CD4-positive, alpha-beta T cell (primary cell): ENCODE measurements around the gene PDZD8. TPM values are rescaled to one million over a fixed set of nuclear protein-coding genes. Genes with fewer than 3 reads are reported as not detected.

Experiments
- ATAC-seq: fragments of 200-7000 bp; cut with Tn5 transposase; one replicate; pipeline ENCODE4 v1.10.0; 2022; ENCODE audit warnings: mild to moderate bottlenecking; ENCODE audit not compliant: poor library complexity
- CTCF ChIA-PET: fragments of 350-600 bp; sonication (Branson Sonifier 250); formaldehyde crosslinking; loops from one replicate; lab custom pipeline; 2021; ENCODE audit warnings: antibody characterized with exemption, inconsistent platforms; lab: Charles Lee
- POLR2A ChIA-PET: fragments of 350-600 bp; sonication (Branson Sonifier 250); formaldehyde crosslinking; loops from one replicate; lab custom pipeline; 2021; ENCODE audit warnings: antibody characterized with exemption, inconsistent platforms; lab: Charles Lee
- DNase-seq, 14 experiments: peaks; one replicate each; pipeline ENCODE4 v3.0.0-alpha.2; 2013 to 2020; ENCODE audit warnings: mixed read lengths in 2 of 14
- H3K27ac ChIP-seq, 2 donors: one replicate each; pipeline versions ENCODE4 v1.5.1 to v1.7.0; 2013; ENCODE audit warnings: low read length in 2 of 2, low read depth in 1 of 2, mild to moderate bottlenecking in 1 of 2
- H3K27me3 ChIP-seq, 2 experiments: 1 replicate in 1 of 2; 2 replicates in 1 of 2; pipeline versions ENCODE4 v1.6.1 to v1.7.0; 2013; ENCODE audit warnings: low read length in 2 of 2, control low read depth in 1 of 2, mild to moderate bottlenecking in 1 of 2, moderate library complexity in 1 of 2; ENCODE audit not compliant: insufficient read depth in 2 of 2, control insufficient read depth in 1 of 2
- H3K36me3 ChIP-seq: one replicate; pipeline ENCODE4 v1.6.1; 2013; ENCODE audit warnings: low read length, control low read depth; ENCODE audit not compliant: insufficient read depth
- H3K4me1 ChIP-seq: one replicate; pipeline ENCODE4 v1.6.1; 2013; ENCODE audit warnings: low read length, control low read depth; ENCODE audit not compliant: insufficient read depth
- H3K4me3 ChIP-seq: one replicate; pipeline ENCODE4 v1.5.1; 2013; ENCODE audit warnings: mild to moderate bottlenecking, low read length, moderate library complexity
- H3K9me3 ChIP-seq, 2 experiments: 1 replicate in 1 of 2; 2 replicates in 1 of 2; pipeline versions ENCODE4 v1.6.1 to v1.7.0; 2013; ENCODE audit warnings: low read length in 2 of 2, mild to moderate bottlenecking in 2 of 2, control low read depth in 1 of 2, moderate library complexity in 1 of 2; ENCODE audit not compliant: control insufficient read depth in 1 of 2, insufficient read depth in 1 of 2
- H3K27ac Mint-ChIP-seq: one replicate; pipeline ENCODE4 v1.8.0; 2020; ENCODE audit warnings: mixed read lengths
- H3K27me3 Mint-ChIP-seq: one replicate; pipeline ENCODE4 v1.8.0; 2021; ENCODE audit warnings: mixed read lengths
- H3K36me3 Mint-ChIP-seq: one replicate; pipeline ENCODE4 v1.8.0; 2021; ENCODE audit warnings: low read depth, mixed read lengths
- H3K4me1 Mint-ChIP-seq: one replicate; pipeline ENCODE4 v1.8.0; 2021; ENCODE audit warnings: low read depth, mixed read lengths
- H3K4me3 Mint-ChIP-seq: one replicate; pipeline ENCODE4 v1.8.0; 2020; ENCODE audit warnings: mild to moderate bottlenecking, mixed read lengths
- H3K9me3 Mint-ChIP-seq: one replicate; pipeline ENCODE4 v1.8.0; 2020; ENCODE audit warnings: mixed read lengths
- CTCF ChIP-seq: fragments of 200-600 bp; IDR thresholded peaks from one replicate; pipeline ENCODE4 v1.8.0; 2022; ENCODE audit warnings: antibody characterized with exemption, mild to moderate bottlenecking
- intact Hi-C, 2 experiments: fragments of 100-400 bp; cut with DNase I in 1 of 2; cut with micrococcal nuclease in 1 of 2; formaldehyde crosslinking; loops; one replicate each; pipeline versions ENCODE4 v1.15.1 to v1.9.0; 2023 to 2025; cut with DNase I, micrococcal nuclease
- total RNA-seq, 174 experiments: library from RNA in 2 of 174; stranded (reverse) in 2 of 174; gene quantifications; one replicate each; pipeline ENCODE4 v1.2.3 and lab custom pipeline; 2021 to 2026

PDZD8 gene
- total RNA-seq, 2 experiments from 2014 or later: 25.2 to 31.1 TPM

DNA sequence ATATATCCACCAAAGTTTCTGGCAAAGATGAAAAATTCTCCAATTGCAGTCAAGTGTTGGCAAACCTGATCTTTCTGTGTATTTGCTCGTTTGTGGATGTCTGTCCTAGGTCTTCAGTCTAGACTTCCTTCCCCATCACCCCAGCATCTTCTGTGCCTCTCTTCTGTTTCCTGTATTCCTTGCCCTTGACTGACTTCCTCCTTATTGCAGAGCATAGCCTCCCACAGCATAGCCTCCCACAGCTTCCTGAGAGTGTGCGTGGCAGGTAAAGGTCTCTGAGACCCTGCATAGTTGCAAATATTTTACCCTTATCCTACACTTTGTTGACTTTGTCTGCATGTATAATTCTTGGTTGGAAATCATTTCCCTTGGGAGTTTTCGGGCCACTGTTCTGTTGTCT, 116.0 kb downstream of the PDZD8 start:
- H3K4me1 Mint-ChIP-seq: peaks cover 16% of the 10 kb centered on the region
- H3K36me3 Mint-ChIP-seq: no peaks in the 10 kb centered on the region
- Histone ChIP-seq H3K4me1 (no peaks in the 10 kb centered on the region), H3K9me3 (peaks cover 0 to 4% of the 10 kb centered on the region in 2 experiments), H3K36me3 (no peaks in the 10 kb centered on the region), H3K27me3 (no peaks in the 10 kb centered on the region), H3K27ac (no peak overlapping the region), H3K4me3 (no peak overlapping the region)
- TF ChIP-seq CTCF: no peak
- ChIA-PET CTCF (no interaction called here), POLR2A (no interaction called here)
- no peak overlapping the region for H3K4me3 Mint-ChIP-seq
- peaks cover 16% of the 10 kb centered on the region for H3K27me3 Mint-ChIP-seq
- no peak for ATAC-seq
- H3K27ac Mint-ChIP-seq: no peak overlapping the region
- intact Hi-C loops: no loop called here
- no peaks in the 10 kb centered on the region for H3K9me3 Mint-ChIP-seq
- DNase-seq: no peak

GRCh38 chr10:117257721-117258120, 117.5 kb downstream of the PDZD8 start:
- H3K4me3 ChIP-seq: no peak overlapping the region
- Mint-ChIP-seq H3K27me3 (peaks cover 13% of the 10 kb centered on the region), H3K4me1 (peaks cover 16% of the 10 kb centered on the region), H3K36me3 (no peaks in the 10 kb centered on the region), H3K9me3 (no peaks in the 10 kb centered on the region), H3K27ac (no peak overlapping the region), H3K4me3 (no peak overlapping the region)
- ChIA-PET CTCF (no interaction called here), POLR2A (no interaction called here)
- no peak for ATAC-seq
- no peaks in the 10 kb centered on the region for H3K4me1 ChIP-seq
- no peaks in the 10 kb centered on the region for H3K36me3 ChIP-seq
- H3K27ac ChIP-seq: no peak overlapping the region
- no peak for DNase-seq
- H3K9me3 ChIP-seq: peaks cover 0 to 4% of the 10 kb centered on the region in 2 experiments
- H3K27me3 ChIP-seq: no peaks in the 10 kb centered on the region
- no peak for TF ChIP-seq CTCF
- intact Hi-C loops: no loop called here

- H3K4me1 Mint-ChIP-seq: peaks cover 16% of the 10 kb centered on the region
- Histone ChIP-seq H3K27ac (no peak overlapping the region), H3K36me3 (no peaks in the 10 kb centered on the region), H3K27me3 (no peaks in the 10 kb centered on the region), H3K4me1 (no peaks in the 10 kb centered on the region), H3K9me3 (peaks cover 0 to 4% of the 10 kb centered on the region in 2 experiments), H3K4me3 (no peak overlapping the region)
- DNase-seq: no peak
- no peak overlapping the region for H3K27ac Mint-ChIP-seq
- no peaks in the 10 kb centered on the region for H3K9me3 Mint-ChIP-seq
- no peaks in the 10 kb centered on the region for H3K36me3 Mint-ChIP-seq
- peaks cover 12% of the 10 kb centered on the region for H3K27me3 Mint-ChIP-seq
- ChIA-PET POLR2A (no interaction called here), CTCF (no interaction called here)
- TF ChIP-seq CTCF: no peak
- no peak for ATAC-seq
- intact Hi-C loops: no loop called here
- no peak overlapping the region for H3K4me3 Mint-ChIP-seq
Observed at GRCh38 chr10:117256910-117257309, 118.3 kb downstream of the PDZD8 start.
